NCI-H345 (cell line): Measurements from ENCODE around the gene DSCAML1.

ENCODE experiments used
- DNase-seq: peaks from one replicate; lab custom pipeline; 2025; lab: John Stamatoyannopoulos, UW

The DSCAML1 gene

GRCh38 chr11:117519590-117519989 is 277.4 kb downstream of the DSCAML1 start:
- DNase-seq = no peak

- no peak for DNase-seq
Measured at GRCh38 chr11:117519170-117519569, 277.8 kb downstream of the DSCAML1 start.

GRCh38 chr11:117518455-117518854 is 278.6 kb downstream of the DSCAML1 start:
- no peak for DNase-seq

GRCh38 chr11:117517097-117517496 is 279.9 kb downstream of the DSCAML1 start:
- no peak for DNase-seq

- DNase-seq = no peak
Measured at GRCh38 chr11:117515892-117516787, 280.9 kb downstream of the DSCAML1 start.

GRCh38 chr11:117514256-117514655 is 282.8 kb downstream of the DSCAML1 start:
- DNase-seq = no peak

- no peak for DNase-seq
Measured at GRCh38 chr11:117513666-117514065, 283.4 kb downstream of the DSCAML1 start.

GRCh38 chr11:117511931-117512539 is 285.0 kb downstream of the DSCAML1 start:
- DNase-seq = no peak

- DNase-seq = no peak
Measured at GRCh38 chr11:117511483-117511930, 285.5 kb downstream of the DSCAML1 start.

- DNase-seq = no peak
Measured at GRCh38 chr11:117510646-117511045, 286.4 kb downstream of the DSCAML1 start.

- DNase-seq = no peak
Measured at GRCh38 chr11:117509543-117509942, 287.5 kb downstream of the DSCAML1 start.

- no peak for DNase-seq
Measured at GRCh38 chr11:117506971-117507370, 290.0 kb downstream of the DSCAML1 start.

- DNase-seq = no peak
Measured at GRCh38 chr11:117505285-117505970, 291.6 kb downstream of the DSCAML1 start.

- DNase-seq = no peak
Measured at GRCh38 chr11:117502779-117503100, 294.3 kb downstream of the DSCAML1 start.

GRCh38 chr11:117502015-117502778 is 294.8 kb downstream of the DSCAML1 start:
- DNase-seq = no peak

GRCh38 chr11:117501237-117501898 is 295.6 kb downstream of the DSCAML1 start:
- peak; percentile 91 for DNase-seq

- DNase-seq = peak; percentile 64
Measured at GRCh38 chr11:117498791-117499190, 298.2 kb downstream of the DSCAML1 start.

- peak; percentile 14 for DNase-seq
Measured at GRCh38 chr11:117497206-117497951, 299.6 kb downstream of the DSCAML1 start.

GRCh38 chr11:117495357-117495756 is 301.7 kb downstream of the DSCAML1 start:
- peak; percentile 61 for DNase-seq

GRCh38 chr11:117492578-117493251 is 304.3 kb downstream of the DSCAML1 start:
- no peak for DNase-seq
